ENCODE results near the gene EPHA8.

GRCh38 chr1:22553991-22554522, 9.2 kb upstream of the EPHA8 start:
- TF ChIP-seq CTCF (IDR thresholded peaks at IDR 0.05) (no peak), EZH2phosphoT487 (IDR thresholded peaks at IDR 0.05) (no peak)
